Immature natural killer cell (primary cell): ENCODE data around the gene MAP7. TPM values are rescaled to one million over a fixed set of nuclear protein-coding genes. Genes with fewer than 3 reads are reported as not detected.
A peak's percentile ranks its signal among the peaks of the same experiment; 100 is the strongest.

ENCODE experiments used
- DNase-seq, 3 donors: peaks; one replicate each; pipeline ENCODE4 v3.0.0; 2022; ENCODE audit warnings: mixed read lengths in 1 of 3
- H3K27ac Mint-ChIP-seq, 6 donors: one replicate each; pipeline ENCODE4 v1.8.0; 2020; ENCODE audit warnings: mixed read lengths in 6 of 6, mild to moderate bottlenecking in 5 of 6, inconsistent platforms in 4 of 6, moderate library complexity in 3 of 6
- H3K27me3 Mint-ChIP-seq, 3 donors: one replicate each; pipeline ENCODE4 v1.8.0; 2020 to 2021; ENCODE audit warnings: low read depth in 3 of 3, mild to moderate bottlenecking in 3 of 3, mixed read lengths in 3 of 3, moderate library complexity in 3 of 3, inconsistent platforms in 1 of 3
- H3K36me3 Mint-ChIP-seq, 3 donors: one replicate each; pipeline ENCODE4 v1.8.0; 2020; ENCODE audit warnings: mixed read lengths in 3 of 3, inconsistent platforms in 2 of 3, mild to moderate bottlenecking in 2 of 3
- H3K4me1 Mint-ChIP-seq, 2 donors: one replicate each; pipeline ENCODE4 v1.8.0; 2020; ENCODE audit warnings: inconsistent platforms in 2 of 2, mild to moderate bottlenecking in 2 of 2, mixed read lengths in 2 of 2, moderate library complexity in 1 of 2
- H3K4me3 Mint-ChIP-seq, 5 donors: one replicate each; pipeline ENCODE4 v1.8.0; 2020; ENCODE audit warnings: mild to moderate bottlenecking in 5 of 5, mixed read lengths in 5 of 5, inconsistent platforms in 3 of 5, moderate library complexity in 3 of 5
- H3K9me3 Mint-ChIP-seq, 6 donors: one replicate each; pipeline ENCODE4 v1.8.0; 2020; ENCODE audit warnings: mild to moderate bottlenecking in 6 of 6, mixed read lengths in 6 of 6, inconsistent platforms in 4 of 6, moderate library complexity in 3 of 6
- polyA plus RNA-seq, 3 donors: library from polyadenylated mRNA; unstranded; fragments of 300-500 nt; fragmentation: Illumina TruSeq; gene quantifications; one replicate each; pipeline ENCODE4 v1.2.3, GENCODE V29; 2021

MAP7 gene
- polyA plus RNA-seq, 3 donors from 2014 or later: 0.07 to 0.41 TPM; not detected in 1

DNA sequence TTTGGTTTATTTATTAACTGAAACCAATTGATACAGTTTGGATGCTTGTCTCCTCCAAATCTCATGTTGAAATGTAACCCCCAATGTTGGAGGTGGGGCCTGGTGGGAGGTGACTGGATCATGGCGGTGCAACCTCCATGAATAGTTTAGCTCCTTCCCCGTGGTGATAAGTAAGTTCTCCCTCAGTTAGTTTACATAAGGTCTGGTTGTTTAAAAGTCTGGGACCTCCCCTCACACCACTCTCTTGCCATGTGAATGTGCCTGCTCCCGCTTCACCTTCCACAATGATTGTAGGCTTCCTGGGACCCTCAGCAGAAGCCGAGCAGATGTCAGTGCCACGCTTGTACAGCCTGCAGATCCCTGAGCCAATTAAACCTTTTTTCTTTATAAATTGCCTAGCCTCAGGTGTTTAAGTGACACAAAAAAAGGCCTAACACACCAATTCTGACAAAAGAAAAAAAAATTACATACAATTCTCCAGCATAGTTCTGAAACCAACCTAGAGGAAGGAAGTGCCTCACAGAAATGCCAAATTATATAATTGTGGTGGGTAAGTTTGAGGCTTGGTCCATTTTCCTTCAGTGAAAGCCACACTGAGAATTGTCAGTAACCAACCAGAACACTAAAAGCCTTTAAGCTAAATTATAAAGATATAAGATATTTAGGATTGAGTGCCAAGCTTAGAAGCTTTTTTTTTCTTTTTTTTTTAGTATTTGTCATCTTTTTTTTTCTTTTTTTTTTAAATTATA lies 15.0 kb downstream of the MAP7 start:
- Mint-ChIP-seq H3K36me3 (peaks cover 0 to 3% (median 0%) of the 10 kb centered on the region in 3 donors), H3K4me1 (peaks cover 4 to 5% of the 10 kb centered on the region in 2 donors), H3K4me3 (no peak overlapping the region), H3K9me3 (no peaks in the 10 kb centered on the region), H3K27me3 (peaks cover 2 to 9% (median 3%) of the 10 kb centered on the region in 3 donors), H3K27ac (no peak overlapping the region)
- DNase-seq: no peak

DNA sequence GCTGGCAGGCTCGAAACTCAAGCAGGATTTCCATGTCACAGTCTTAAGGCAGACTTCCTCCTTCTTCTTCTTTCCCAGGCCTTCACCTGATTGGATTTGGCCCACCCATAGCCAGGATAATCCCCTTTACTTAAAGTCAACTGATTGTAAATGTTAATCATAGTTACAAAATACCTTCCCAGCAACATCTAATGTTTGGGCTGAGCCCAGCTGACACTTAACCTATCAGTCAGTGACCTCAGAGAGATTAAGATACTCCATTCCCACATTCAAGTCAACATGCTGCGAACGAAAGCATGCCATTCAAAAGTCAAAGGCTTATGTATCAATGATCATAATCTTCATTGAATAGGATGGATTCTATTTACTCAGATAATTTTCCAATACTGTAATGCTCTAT lies 16.0 kb downstream of the MAP7 start:
- peaks cover 0 to 3% (median 0%) of the 10 kb centered on the region in 3 donors for H3K36me3 Mint-ChIP-seq
- no peaks in the 10 kb centered on the region for H3K9me3 Mint-ChIP-seq
- DNase-seq: no peak
- H3K27ac Mint-ChIP-seq: no peak overlapping the region
- H3K27me3 Mint-ChIP-seq: peaks cover 2 to 7% (median 6%) of the 10 kb centered on the region in 3 donors
- H3K4me3 Mint-ChIP-seq: no peak overlapping the region
- H3K4me1 Mint-ChIP-seq: peaks cover 4 to 5% of the 10 kb centered on the region in 2 donors

DNA sequence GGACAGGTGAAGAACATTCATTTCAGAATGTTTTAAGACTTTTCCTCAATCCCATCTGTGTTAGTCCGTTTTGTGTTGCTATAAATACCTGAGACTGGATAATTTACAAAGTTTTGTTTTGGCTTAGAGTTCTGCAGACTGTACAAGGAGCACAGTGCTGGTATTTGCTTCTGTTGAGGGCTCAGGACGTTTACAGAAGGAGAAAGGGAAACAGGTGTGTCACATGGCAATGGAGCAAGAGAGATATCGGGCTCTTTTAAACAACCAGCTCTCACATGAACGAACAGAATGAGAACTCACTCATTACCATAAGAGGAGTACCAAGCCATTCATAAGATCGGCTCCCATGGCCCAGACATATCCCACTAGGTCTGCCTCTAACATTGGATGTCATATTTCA lies 16.7 kb downstream of the MAP7 start:
- no peak for DNase-seq
- H3K27me3 Mint-ChIP-seq: peaks cover 2 to 7% (median 7%) of the 10 kb centered on the region in 3 donors
- peaks cover 0 to 3% (median 0%) of the 10 kb centered on the region in 3 donors for H3K36me3 Mint-ChIP-seq
- no peak overlapping the region for H3K27ac Mint-ChIP-seq
- no peak overlapping the region for H3K4me3 Mint-ChIP-seq
- H3K4me1 Mint-ChIP-seq: peaks cover 4 to 5% of the 10 kb centered on the region in 2 donors
- no peaks in the 10 kb centered on the region for H3K9me3 Mint-ChIP-seq

DNA sequence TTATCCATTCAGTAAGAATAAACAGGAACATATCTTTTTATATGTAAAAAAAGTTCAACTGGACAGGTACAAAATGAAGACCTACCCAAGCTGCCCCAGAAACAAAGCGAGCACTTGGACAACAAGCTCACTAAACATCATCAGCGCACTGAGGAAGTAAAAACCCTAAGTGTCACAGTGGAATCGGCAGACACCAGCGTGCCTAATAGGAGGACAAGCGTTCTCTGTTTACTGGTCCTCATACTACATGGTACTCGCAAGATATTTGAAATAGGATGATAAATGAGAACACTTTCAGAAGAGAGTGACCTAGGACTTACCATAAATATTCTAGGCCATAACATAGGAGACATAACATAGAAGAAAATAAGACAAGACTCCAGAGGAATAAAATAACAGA lies 18.2 kb downstream of the MAP7 start:
- Mint-ChIP-seq H3K36me3 (peaks cover 0 to 3% (median 0%) of the 10 kb centered on the region in 3 donors), H3K4me3 (no peak overlapping the region), H3K4me1 (peaks cover 4 to 5% of the 10 kb centered on the region in 2 donors), H3K9me3 (no peaks in the 10 kb centered on the region), H3K27ac (no peak overlapping the region), H3K27me3 (peaks cover 2 to 8% (median 7%) of the 10 kb centered on the region in 3 donors)
- DNase-seq: no peak

DNA sequence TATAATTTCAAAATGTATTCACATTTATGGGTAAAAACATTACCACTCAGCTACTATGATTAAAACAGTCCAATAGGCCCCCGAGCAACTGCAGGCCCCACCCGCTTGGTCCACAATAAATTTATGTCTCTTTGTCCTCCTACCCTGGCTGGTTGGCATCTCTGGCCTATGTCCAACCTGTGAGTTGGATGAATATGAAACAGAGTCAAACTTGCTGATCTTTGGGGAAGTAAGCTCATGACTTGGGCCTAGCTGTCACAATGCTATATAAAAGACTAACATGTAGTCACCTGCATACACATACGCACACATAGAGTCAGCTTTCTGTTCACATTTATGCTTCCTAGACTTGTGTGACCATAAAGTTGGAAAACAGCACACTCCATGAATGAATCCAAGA lies 20.5 kb downstream of the MAP7 start:
- H3K27me3 Mint-ChIP-seq: peaks cover 2 to 13% (median 9%) of the 10 kb centered on the region in 3 donors
- H3K9me3 Mint-ChIP-seq: no peaks in the 10 kb centered on the region
- no peak for DNase-seq
- no peak overlapping the region for H3K27ac Mint-ChIP-seq
- no peak overlapping the region for H3K4me3 Mint-ChIP-seq
- H3K4me1 Mint-ChIP-seq: peaks cover 6 to 7% of the 10 kb centered on the region in 2 donors
- no peaks in the 10 kb centered on the region for H3K36me3 Mint-ChIP-seq

DNA sequence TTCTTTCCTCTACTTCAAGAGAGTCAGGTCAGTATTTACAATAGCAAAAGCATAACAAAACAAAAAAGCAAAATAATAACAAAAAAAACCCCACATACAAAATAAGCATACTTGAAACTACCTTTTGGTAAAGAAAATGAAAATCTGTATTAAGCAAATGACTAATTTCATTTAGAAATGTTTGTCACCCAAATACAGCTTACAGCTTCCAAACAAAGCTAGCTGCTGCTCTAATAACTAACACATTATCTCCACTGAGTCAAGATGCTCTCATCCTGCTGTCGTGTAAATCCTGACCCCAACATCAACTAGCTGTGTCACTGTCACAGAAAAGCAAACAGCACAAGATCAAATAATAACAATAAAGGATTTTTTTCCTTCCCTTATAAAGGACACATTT lies 21.7 kb downstream of the MAP7 start:
- Mint-ChIP-seq H3K9me3 (no peaks in the 10 kb centered on the region), H3K4me1 (peaks cover 6 to 7% of the 10 kb centered on the region in 2 donors), H3K27me3 (peaks cover 2 to 13% (median 9%) of the 10 kb centered on the region in 3 donors), H3K36me3 (no peaks in the 10 kb centered on the region), H3K27ac (no peak overlapping the region), H3K4me3 (no peak overlapping the region)
- DNase-seq: no peak

DNA sequence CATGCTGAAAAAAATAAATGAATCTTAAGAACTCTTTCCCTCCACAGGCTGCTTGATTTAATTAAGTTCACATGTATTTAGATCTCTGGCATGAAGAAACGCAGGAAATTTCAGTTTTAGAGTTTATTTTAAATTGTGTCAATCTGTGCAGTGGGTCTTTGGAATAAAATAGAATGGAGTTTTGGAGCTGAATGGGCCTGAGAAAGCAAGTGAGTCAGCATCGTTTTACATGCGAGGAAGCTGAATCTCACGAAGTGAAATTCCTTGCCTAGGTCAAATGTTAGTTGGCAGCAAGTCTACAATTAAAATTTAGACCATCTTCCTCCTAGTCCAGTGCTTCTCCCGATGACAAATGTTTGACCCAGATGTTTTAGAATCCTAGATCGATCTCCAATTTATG lies 22.4 kb downstream of the MAP7 start:
- peaks cover 6 to 7% of the 10 kb centered on the region in 2 donors for H3K4me1 Mint-ChIP-seq
- no peak overlapping the region for H3K27ac Mint-ChIP-seq
- no peak for DNase-seq
- no peaks in the 10 kb centered on the region for H3K9me3 Mint-ChIP-seq
- H3K27me3 Mint-ChIP-seq: peaks cover 2 to 12% (median 12%) of the 10 kb centered on the region in 3 donors
- no peak overlapping the region for H3K4me3 Mint-ChIP-seq
- no peaks in the 10 kb centered on the region for H3K36me3 Mint-ChIP-seq

DNA sequence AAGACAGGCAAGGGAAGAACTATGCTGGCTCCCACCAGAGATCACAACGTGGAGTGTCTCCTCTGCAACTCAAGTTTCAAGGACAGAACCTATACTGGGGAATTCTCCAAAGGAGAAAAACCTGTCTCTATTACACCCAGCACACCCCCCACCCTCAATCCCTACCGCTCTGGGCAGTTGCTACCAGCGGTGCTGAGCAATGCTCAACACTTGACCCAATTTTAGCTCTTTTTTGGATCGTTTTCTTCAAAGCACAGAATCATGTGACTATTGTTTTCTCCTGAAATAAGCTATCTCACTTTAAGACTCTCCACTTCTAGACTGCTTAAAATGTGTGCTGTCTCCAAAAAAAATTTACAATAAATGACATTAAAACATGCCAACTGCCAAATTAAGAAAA lies 23.3 kb downstream of the MAP7 start:
- no peaks in the 10 kb centered on the region for H3K9me3 Mint-ChIP-seq
- peaks cover 6 to 7% of the 10 kb centered on the region in 2 donors for H3K4me1 Mint-ChIP-seq
- H3K27me3 Mint-ChIP-seq: peaks cover 0 to 12% (median 9%) of the 10 kb centered on the region in 3 donors
- no peak overlapping the region for H3K4me3 Mint-ChIP-seq
- no peak for DNase-seq
- no peak overlapping the region for H3K27ac Mint-ChIP-seq
- no peaks in the 10 kb centered on the region for H3K36me3 Mint-ChIP-seq

DNA sequence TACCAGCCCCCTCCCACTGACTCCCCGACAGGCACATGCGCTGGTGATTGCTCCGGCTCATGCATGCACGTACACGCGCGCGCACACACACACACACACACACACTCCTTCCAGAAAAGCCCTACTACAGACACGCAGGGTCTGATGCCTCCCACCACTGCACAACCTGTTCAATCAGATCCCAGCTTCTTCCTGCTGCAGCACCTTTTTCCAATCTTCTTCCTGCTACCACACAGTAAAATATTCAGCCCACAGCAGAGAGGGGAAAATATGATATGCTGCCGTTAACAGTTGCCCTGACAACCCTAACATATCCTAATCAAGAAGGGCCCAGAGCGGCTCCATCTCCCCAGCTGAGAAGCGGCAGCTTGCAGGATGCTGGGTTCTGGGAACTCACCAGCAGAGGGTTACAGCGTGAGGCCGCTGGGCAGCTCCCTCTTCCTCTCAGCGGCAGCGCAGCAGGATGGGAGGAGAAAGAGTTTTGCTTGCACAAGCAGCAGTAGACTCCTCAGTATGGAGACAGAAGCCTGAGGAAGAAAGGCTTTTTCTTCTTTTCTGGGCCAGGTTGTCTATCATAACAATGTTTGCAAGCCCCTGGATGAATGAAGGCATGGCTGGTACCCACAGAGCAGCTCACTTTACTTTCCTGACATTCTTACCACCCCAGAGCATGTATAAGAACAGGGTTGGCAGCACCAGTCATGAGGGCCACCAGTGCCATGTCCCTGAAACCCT lies 23.9 kb downstream of the MAP7 start:
- H3K4me1 Mint-ChIP-seq: peaks cover 6 to 7% of the 10 kb centered on the region in 2 donors
- no peaks in the 10 kb centered on the region for H3K36me3 Mint-ChIP-seq
- peak overlapping the region in 1 of 5 donors; percentile 29 for H3K4me3 Mint-ChIP-seq
- H3K9me3 Mint-ChIP-seq: no peaks in the 10 kb centered on the region
- H3K27ac Mint-ChIP-seq: peak overlapping the region in 1 of 6 donors; percentile 65
- peaks cover 0 to 12% (median 9%) of the 10 kb centered on the region in 3 donors for H3K27me3 Mint-ChIP-seq
- no peak for DNase-seq

DNA sequence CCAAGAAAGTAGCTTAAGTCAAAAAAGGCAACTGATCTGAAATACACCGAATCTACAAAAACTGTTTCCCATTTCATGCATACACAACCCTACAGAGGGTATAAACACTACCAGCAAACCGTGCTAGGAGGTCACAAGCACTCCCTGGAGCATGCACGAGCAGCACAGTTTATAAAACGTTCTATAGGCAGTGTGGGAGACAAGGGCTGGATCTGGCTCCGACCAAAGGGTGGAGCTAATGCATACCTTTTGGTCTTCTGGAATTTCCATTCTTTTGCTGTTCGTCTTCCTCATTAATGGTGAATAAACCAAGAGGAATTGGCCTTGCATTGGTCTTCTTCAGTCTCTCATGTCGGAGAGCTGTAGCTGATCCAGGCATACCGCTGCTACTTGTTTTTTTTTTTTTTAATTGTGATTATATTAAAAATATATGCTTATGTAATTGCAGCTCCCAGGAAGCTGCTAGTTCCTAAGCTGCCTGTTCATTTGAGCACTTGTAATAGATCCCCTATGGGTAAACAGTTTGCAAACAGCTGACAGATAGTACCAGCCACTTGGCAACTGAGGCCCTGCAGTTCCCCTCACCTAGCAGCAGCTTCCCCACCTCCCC lies 24.5 kb downstream of the MAP7 start:
- DNase-seq: no peak
- Mint-ChIP-seq H3K27me3 (peaks cover 0 to 12% (median 10%) of the 10 kb centered on the region in 3 donors), H3K4me3 (no peak overlapping the region), H3K27ac (no peak overlapping the region), H3K9me3 (no peaks in the 10 kb centered on the region), H3K36me3 (no peaks in the 10 kb centered on the region), H3K4me1 (peaks cover 6 to 7% of the 10 kb centered on the region in 2 donors)

DNA sequence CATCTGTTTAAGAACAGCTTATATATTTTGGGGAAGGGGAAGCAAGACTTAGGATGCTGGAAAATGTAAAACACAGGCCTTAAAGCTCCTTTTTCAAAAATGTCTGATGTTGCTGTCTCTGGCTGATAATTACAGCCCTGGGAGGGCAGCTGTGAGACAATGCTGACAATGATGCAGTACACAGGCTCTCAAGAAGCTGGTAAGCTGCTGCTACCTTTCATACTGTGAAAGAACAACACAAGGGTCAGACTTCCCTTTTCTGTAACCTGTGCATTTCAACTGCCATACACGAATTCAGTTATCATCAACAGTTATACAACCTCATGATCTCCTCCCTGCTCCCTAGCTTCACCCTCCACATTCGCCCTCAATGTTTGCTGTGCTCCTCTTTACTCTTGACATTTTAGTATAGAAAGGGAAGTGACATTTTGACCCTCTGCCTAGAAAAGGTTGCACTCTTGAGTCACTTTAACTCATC lies 25.2 kb downstream of the MAP7 start:
- Mint-ChIP-seq H3K4me1 (peaks cover 6 to 7% of the 10 kb centered on the region in 2 donors), H3K9me3 (no peaks in the 10 kb centered on the region), H3K27me3 (peaks cover 0 to 13% (median 12%) of the 10 kb centered on the region in 3 donors), H3K27ac (no peak overlapping the region), H3K4me3 (no peak overlapping the region), H3K36me3 (no peaks in the 10 kb centered on the region)
- no peak for DNase-seq

DNA sequence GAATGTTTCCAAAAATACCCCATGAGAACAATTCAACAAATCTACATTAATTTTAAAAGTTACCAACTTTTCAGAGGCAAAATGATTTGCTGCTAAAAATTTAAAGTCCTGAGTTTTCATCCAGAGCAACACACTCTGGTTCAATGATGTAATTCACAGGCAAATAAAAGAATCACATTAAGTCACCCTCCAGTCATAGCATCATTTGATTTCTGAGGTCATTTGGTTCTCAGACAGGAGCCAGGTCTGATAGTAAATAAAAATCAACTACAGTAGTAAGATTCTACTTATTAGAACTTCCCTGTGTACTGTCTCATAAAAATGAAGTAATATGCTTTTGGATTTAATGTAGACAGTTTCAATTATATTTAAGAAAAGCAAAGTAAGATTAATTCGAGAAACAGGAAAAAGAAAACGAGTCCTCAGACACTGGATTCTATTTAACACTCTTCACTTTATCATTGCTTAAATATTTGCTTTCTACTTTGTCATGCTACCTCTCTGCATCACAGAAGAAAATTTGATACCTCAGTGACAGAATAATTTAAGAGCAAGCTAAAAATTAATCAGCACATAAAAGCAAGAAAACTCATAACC lies 25.8 kb downstream of the MAP7 start:
- Mint-ChIP-seq H3K9me3 (no peaks in the 10 kb centered on the region), H3K27me3 (peaks cover 0 to 13% (median 9%) of the 10 kb centered on the region in 3 donors), H3K4me3 (no peak overlapping the region), H3K36me3 (no peaks in the 10 kb centered on the region), H3K4me1 (peaks cover 6 to 7% of the 10 kb centered on the region in 2 donors), H3K27ac (no peak overlapping the region)
- no peak for DNase-seq

DNA sequence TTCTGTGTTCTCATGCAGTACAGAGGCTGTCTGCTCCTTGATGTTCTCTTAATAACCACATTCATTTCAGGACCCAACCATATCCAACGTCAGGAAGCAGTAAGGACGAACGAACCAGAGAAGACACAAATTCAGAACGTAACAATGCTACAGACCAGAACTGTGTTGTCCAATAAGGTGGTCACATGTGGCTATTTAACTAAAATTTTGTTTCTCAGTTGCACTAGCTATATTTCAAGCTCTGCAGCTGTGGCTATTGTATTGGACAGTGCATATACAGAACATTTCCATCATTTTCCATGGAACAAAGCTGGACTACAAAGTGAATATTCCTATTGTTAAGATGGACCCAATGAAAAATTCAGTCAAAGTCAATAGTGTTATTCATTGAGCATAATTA lies 27.0 kb downstream of the MAP7 start:
- Mint-ChIP-seq H3K27ac (no peak overlapping the region), H3K4me3 (no peak overlapping the region), H3K36me3 (no peaks in the 10 kb centered on the region), H3K9me3 (no peaks in the 10 kb centered on the region), H3K27me3 (peaks cover 0 to 10% (median 9%) of the 10 kb centered on the region in 3 donors), H3K4me1 (peaks cover 6 to 7% of the 10 kb centered on the region in 2 donors)
- no peak for DNase-seq
